ENCODE data around the gene SLC31A1. TPM values are rescaled to one million over a fixed set of nuclear protein-coding genes. Genes with fewer than 3 reads are reported as not detected.

SLC31A1 gene
- total and polyA plus RNA-seq, 4 donors: 13.9 to 39.3 (median 18.2) TPM

- ATAC-seq (ENCODE audit: insufficient read depth, low FRiP score) (no peak), DNase-seq (peak in 2 of 3 donors; percentile 14 to 18)
- Histone ChIP-seq H3K27me3 (ENCODE audit: control insufficient read depth in 3 of 3, insufficient read depth in 3 of 3, low read length in 2 of 3) (no peaks in the 10 kb centered on the region), H3K36me3 (ENCODE audit: control insufficient read depth in 4 of 4, insufficient read depth in 4 of 4, low read length in 4 of 4) (peaks cover 0 to 4% (median under 1%) of the 10 kb centered on the region in 4 donors), H3K4me3 (no peak overlapping the region), H3K4me1 (ENCODE audit: control insufficient read depth in 5 of 5, insufficient read depth in 5 of 5, low read length in 5 of 5) (peaks cover 0 to 28% (median 16%) of the 10 kb centered on the region in 5 donors), H3K9me3 (ENCODE audit: control insufficient read depth in 4 of 4, insufficient read depth in 3 of 4, low read length in 3 of 4) (no peaks in the 10 kb centered on the region), H3K9ac (ENCODE audit: insufficient read depth in 1 of 2, low read length in 2 of 2) (peak overlapping the region in 1 of 2 donors; percentile 47), H3K27ac (ENCODE audit: low read depth in 1 of 2, low read length in 1 of 2) (peak overlapping the region in 1 of 2 donors; percentile 96)
- no peak for TF ChIP-seq CTCF (IDR thresholded peaks at IDR 0.05; ENCODE audit: control extremely low read depth, extremely low read depth)
- 46 to 66% methylated on average over 5 of the region's 5 CpGs for WGBS, 2 donors
These were observed 1.1 kb downstream of the SLC31A1 start for GRCh38 chr9:113222482-113222841.

- Histone ChIP-seq H3K4me1 (ENCODE audit: control insufficient read depth in 5 of 5, insufficient read depth in 5 of 5, low read length in 5 of 5) (peaks cover 0 to 28% (median 16%) of the 10 kb centered on the region in 5 donors), H3K27me3 (ENCODE audit: control insufficient read depth in 3 of 3, insufficient read depth in 3 of 3, low read length in 2 of 3) (no peaks in the 10 kb centered on the region), H3K9me3 (ENCODE audit: control insufficient read depth in 4 of 4, insufficient read depth in 3 of 4, low read length in 3 of 4) (no peaks in the 10 kb centered on the region), H3K36me3 (ENCODE audit: control insufficient read depth in 4 of 4, insufficient read depth in 4 of 4, low read length in 4 of 4) (peaks cover 0 to 4% (median under 1%) of the 10 kb centered on the region in 4 donors), H3K9ac (ENCODE audit: insufficient read depth in 1 of 2, low read length in 2 of 2) (no peak overlapping the region), H3K4me3 (no peak overlapping the region), H3K27ac (ENCODE audit: low read depth in 1 of 2, low read length in 1 of 2) (no peak overlapping the region)
- ATAC-seq (ENCODE audit: insufficient read depth, low FRiP score) (no peak), DNase-seq (no peak)
- 80 to 81% methylated on average over 2 of the region's 2 CpGs for WGBS, 2 donors
- TF ChIP-seq CTCF (IDR thresholded peaks at IDR 0.05; ENCODE audit: control extremely low read depth, extremely low read depth): no peak
These were observed 2.6 kb downstream of the SLC31A1 start for GRCh38 chr9:113223963-113224362.

- DNase-seq (no peak), ATAC-seq (ENCODE audit: insufficient read depth, low FRiP score) (no peak)
- Histone ChIP-seq H3K9ac (ENCODE audit: insufficient read depth in 1 of 2, low read length in 2 of 2) (no peak overlapping the region), H3K9me3 (ENCODE audit: control insufficient read depth in 4 of 4, insufficient read depth in 3 of 4, low read length in 3 of 4) (no peaks in the 10 kb centered on the region), H3K27ac (ENCODE audit: low read depth in 1 of 2, low read length in 1 of 2) (no peak overlapping the region), H3K36me3 (ENCODE audit: control insufficient read depth in 4 of 4, insufficient read depth in 4 of 4, low read length in 4 of 4) (peaks cover 0 to 4% (median under 1%) of the 10 kb centered on the region in 4 donors), H3K27me3 (ENCODE audit: control insufficient read depth in 3 of 3, insufficient read depth in 3 of 3, low read length in 2 of 3) (no peaks in the 10 kb centered on the region), H3K4me3 (no peak overlapping the region), H3K4me1 (ENCODE audit: control insufficient read depth in 5 of 5, insufficient read depth in 5 of 5, low read length in 5 of 5) (peaks cover 0 to 11% (median 8%) of the 10 kb centered on the region in 5 donors)
- no peak for TF ChIP-seq CTCF (IDR thresholded peaks at IDR 0.05; ENCODE audit: control extremely low read depth, extremely low read depth)
- 0 to 58% methylated on average over 1 of the region's 1 CpG for WGBS, 2 donors
These were observed 6.1 kb downstream of the SLC31A1 start for GRCh38 chr9:113227436-113227835.

- Histone ChIP-seq H3K9me3 (ENCODE audit: control insufficient read depth in 4 of 4, insufficient read depth in 3 of 4, low read length in 3 of 4) (no peaks in the 10 kb centered on the region), H3K27ac (ENCODE audit: low read depth in 1 of 2, low read length in 1 of 2) (no peak overlapping the region), H3K4me1 (ENCODE audit: control insufficient read depth in 5 of 5, insufficient read depth in 5 of 5, low read length in 5 of 5) (peaks cover 0 to 12% (median 3%) of the 10 kb centered on the region in 5 donors), H3K4me3 (no peak overlapping the region), H3K36me3 (ENCODE audit: control insufficient read depth in 4 of 4, insufficient read depth in 4 of 4, low read length in 4 of 4) (peaks cover 0 to 4% (median under 1%) of the 10 kb centered on the region in 4 donors), H3K27me3 (ENCODE audit: control insufficient read depth in 3 of 3, insufficient read depth in 3 of 3, low read length in 2 of 3) (no peaks in the 10 kb centered on the region), H3K9ac (ENCODE audit: insufficient read depth in 1 of 2, low read length in 2 of 2) (no peak overlapping the region)
- no peak for ATAC-seq (ENCODE audit: insufficient read depth, low FRiP score)
- DNase-seq: no peak
- TF ChIP-seq CTCF (IDR thresholded peaks at IDR 0.05; ENCODE audit: control extremely low read depth, extremely low read depth): no peak
- 65 to 72% methylated on average over 3 of the region's 3 CpGs for WGBS, 2 donors
These were observed 6.9 kb downstream of the SLC31A1 start for GRCh38 chr9:113228130-113228665.

Data from lung (tissue), 12 donors.